Erythroblast (primary cell): ENCODE measurements around the gene GEMIN5.

Experiments used
- DNase-seq, 2 experiments: peaks; one replicate each; lab custom pipeline; 2025; lab: John Stamatoyannopoulos, UW
- GATA1 ChIP-seq: IDR thresholded peaks from 2 replicates; pipeline ENCODE4 v1.6.1; 2011; ENCODE audit warnings: low read depth, mild to moderate bottlenecking, control low read depth, low read length, moderate library complexity
- POLR2A ChIP-seq: IDR thresholded peaks from 2 replicates; pipeline ENCODE4 v1.6.1; 2011; ENCODE audit warnings: mild to moderate bottlenecking, low read length

Gene GEMIN5

DNA sequence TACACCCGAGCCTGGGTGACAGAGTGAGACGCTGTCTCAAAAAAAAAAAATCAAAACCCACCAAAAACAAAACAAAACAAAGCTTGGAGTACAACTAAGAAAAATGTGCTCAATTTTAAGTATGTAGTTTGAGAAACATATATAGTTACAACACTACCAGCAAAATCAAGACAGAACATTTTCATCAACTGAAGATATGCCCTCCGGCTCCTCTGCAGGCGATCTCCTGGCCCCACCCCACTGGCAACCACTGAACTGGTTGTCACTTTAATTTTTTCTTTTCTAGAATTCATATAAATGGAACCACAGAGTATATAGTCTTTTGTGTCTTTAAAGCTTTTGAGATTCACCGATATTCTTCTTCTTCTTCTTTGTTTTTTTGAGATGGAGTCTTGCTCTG is 44.6 kb downstream of the GEMIN5 start:
- DNase-seq = no peak
- no peak for TF ChIP-seq POLR2A
- TF ChIP-seq GATA1 = no peak

DNA sequence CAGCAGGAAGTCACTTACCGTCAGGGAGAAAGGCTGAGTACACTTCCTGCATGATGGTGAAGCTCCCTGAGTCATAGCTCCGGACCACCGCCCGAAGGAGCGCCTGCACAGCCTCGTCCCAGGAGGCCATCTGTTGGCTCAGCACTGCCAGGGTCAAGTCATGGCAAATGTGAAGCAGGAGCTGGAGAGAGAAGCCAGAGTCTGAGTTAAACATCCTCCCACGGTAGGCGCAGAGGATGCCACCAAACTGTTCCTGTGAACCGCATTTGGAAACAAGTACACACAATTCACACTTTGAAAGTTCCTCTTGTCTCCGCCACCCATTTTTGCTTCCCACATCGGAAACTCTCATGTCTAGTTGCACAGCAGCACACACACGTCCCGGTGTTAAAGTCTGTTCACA is 45.6 kb downstream of the GEMIN5 start:
- TF ChIP-seq POLR2A (no peak), GATA1 (no peak)
- no peak for DNase-seq

DNA sequence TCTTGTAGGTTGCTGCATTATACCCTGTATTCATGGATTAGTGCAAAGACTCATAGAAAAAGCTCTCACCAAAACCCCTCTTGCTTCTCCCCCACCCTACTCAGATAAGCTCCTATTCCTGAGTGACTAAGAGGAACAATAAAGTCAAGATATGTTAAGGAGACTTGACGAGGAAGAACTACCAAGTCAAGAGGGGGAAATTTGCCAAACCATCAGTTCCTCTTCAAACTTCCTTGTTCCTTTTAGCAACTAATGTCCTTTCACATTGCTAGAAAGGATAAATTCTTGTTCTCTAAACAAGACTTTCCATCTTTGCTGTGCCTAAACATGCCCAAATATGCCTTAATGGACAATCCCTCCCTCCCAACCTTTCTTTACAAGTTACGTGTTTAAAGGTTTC is 52.6 kb downstream of the GEMIN5 start:
- DNase-seq = no peak
- TF ChIP-seq POLR2A (no peak), GATA1 (no peak)

DNA sequence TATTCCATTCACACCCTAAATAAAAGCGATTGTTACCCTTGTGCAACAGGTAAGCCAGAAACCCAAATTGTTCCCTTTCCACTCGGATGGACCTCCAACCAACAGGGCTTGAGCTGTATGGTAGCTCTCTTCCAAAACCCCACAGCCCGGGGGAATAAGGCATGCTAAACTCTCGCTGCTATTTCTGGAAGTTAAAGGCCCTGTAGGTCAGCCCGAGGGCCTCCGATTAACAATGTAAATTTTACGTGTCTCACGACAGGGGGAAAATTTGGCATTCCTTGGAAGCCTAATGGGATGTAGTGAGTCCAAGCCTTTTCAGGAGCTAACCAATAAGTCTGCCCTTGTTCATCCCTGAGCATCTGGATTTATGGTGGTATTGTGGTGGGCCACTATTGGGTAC is 53.6 kb downstream of the GEMIN5 start:
- TF ChIP-seq GATA1 = no peak
- no peak for TF ChIP-seq POLR2A
- DNase-seq = no peak

DNA sequence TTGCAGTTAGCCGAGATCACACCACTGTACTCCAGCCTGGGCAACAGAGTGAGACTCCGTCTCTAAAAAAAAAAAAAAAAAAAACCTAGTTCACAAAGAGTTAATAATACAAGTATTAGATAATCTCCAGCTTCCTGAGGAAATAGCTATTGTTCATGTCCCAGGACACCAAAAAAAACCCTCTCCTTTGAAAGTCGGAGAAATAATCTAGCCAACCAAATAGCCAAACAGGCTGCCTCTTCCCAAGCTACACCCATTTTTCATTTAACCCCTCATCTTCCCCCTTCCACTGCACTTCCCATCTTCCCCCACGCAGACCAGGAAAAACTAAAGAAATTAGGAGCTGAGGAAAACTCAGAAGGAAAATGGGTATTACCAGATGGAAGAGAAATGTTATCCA is 56.0 kb downstream of the GEMIN5 start:
- DNase-seq = no peak
- no peak for TF ChIP-seq GATA1
- TF ChIP-seq POLR2A = no peak

DNA sequence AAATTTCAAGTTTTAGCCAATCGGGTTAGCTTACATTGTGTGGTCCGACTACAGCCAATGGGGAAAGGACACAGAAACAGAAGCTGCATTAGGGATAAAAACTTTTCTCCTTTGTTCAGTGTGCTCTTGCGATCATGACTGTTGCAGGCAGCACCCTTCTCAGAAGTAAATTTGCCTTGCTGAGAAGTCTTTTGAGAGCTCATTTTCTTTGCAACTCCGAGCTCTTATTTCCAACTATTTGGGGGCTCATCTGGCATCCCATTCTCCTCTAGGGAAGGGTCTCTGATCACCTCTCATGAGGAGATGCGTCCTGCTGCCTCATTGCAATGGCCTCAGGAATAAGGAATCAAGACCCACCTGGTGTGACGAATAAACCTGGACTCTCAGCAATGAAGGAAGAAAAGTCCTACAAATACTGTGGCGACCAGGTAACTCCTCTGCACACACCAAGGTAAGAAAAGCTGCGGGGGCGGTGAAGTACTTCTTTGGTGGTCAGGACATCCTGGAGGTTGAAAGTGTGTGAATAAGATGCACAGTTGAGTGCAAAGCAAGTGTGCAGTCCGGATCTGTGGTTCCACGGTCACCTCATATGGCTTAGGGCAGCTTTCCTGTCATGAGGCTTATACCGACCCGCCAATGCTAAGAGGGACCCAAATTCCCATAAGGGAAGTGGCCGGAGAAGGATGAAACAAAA is 59.2 kb downstream of the GEMIN5 start:
- peak in 1 of 2 experiments; percentile 36 for DNase-seq
- TF ChIP-seq POLR2A (no peak), GATA1 (no peak)

DNA sequence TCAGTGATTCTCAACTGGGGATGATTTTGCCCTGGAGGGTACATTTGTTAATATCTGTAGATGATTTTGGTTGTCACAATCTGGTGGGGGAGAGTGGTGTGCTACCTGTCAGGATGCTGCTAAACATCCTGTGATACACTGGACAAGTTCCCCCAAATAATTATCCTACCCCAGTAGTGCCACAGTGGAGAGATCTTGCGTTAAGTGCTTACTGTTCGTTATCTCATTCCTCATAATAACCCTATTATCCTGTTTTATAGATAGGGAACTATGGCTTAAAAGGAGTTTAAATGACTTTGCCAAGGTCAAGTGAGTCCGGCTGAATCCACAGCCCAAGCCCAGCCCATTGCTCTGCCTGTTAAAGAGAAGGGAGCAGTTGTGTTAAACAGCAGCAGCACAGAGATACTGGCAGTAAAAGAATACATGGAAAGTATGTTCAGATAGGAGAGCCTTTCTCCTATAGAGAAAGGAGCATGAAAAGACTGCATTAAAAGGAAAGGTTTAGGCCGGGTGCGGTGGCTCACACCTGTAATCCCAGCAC is 64.2 kb downstream of the GEMIN5 start:
- no peak for DNase-seq
- TF ChIP-seq POLR2A = no peak
- no peak for TF ChIP-seq GATA1

DNA sequence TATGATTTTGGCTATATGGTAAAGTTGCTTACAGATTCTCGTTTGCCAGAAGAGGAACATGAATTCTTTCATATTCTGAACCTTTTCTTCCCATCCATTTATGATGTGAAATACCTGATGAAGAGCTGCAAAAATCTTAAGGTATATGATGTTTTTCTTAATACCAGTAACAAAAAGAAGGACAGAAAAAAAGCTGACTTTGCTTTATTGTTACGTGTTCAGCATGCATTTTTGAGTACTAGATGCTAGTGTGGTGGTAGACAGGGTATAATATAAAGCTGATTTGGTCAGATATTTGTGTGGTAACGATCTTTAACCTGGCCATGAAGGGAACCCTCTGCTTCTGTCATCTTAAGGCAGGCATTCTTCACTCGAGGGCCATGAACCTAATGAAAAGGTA is 66.3 kb downstream of the GEMIN5 start:
- TF ChIP-seq POLR2A = no peak
- TF ChIP-seq GATA1 = no peak
- no peak for DNase-seq

DNA sequence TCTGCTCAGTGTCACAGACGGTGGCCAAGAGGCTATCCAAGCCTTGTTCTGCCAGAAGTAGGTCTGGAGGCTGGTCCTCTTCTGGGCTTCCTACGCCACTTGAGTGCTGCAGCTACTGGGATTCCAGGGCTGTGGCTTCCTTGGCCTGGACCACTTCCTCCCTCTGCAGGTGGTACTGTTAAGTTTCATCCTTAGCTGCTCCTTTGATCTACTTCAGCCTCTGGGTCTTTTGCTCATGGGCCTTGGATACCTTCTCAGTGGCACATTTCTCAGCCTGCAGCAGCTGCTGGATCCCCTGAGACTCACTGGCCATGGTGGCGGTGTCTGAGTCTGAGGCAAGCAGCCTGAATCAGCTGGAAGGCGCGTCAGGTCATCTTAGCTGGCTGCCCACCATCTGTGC is 69.3 kb downstream of the GEMIN5 start:
- peak; percentile 29 to 50 for DNase-seq
- TF ChIP-seq GATA1 (no peak), POLR2A (no peak)

DNA sequence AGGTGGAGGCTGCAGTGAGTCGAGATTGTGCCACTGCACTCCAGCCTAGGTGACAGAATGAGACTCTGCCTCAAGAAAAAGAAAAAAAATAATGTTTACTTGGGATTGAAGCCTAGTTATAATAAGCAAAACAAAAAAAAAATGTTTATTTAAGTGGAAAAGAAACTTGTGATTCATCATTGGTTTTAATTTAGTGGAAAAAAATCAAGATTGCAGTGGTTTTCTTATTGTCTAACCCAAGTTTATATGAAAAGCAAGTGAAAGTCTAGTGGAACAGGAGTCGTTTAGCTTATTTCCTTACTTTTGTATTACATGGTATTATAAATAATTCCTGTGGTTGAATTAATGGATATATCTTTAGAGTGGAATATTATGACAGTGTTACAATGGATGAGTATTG is 71.2 kb downstream of the GEMIN5 start:
- no peak for TF ChIP-seq GATA1
- no peak for TF ChIP-seq POLR2A
- DNase-seq = no peak

DNA sequence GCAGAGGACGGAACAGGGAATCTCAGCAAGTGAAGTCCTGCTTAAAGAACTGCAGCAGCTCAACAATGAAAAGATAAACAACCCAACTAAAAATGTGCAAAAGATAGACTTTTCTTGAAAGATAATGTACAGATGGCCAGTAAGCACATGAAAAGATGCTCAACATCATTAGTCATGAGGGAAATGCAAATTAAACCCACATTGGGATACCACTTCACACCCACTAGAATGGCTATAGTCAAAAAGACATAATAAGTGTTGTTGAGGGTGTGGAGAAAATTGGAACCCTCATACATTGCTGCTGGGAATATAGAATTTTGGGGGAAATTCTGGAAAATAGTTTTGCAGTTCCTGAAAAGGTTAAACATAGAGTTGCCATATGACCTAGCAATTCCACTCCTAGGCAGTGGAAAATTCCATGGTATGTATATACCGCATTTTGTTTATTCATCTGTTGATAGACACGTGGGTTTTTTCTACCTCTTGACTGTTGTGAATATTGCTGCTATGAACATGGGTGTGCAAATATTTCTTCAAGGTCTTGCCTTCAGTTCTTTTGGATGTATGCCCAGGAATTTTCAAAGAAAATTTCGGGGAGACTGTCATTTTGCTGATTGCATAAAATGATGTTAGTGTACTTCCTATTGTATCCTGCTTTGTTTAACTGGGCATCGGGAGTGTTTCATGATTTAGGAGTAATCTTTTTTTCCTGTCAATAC is 72.4 kb downstream of the GEMIN5 start:
- TF ChIP-seq POLR2A = no peak
- DNase-seq = no peak

DNA sequence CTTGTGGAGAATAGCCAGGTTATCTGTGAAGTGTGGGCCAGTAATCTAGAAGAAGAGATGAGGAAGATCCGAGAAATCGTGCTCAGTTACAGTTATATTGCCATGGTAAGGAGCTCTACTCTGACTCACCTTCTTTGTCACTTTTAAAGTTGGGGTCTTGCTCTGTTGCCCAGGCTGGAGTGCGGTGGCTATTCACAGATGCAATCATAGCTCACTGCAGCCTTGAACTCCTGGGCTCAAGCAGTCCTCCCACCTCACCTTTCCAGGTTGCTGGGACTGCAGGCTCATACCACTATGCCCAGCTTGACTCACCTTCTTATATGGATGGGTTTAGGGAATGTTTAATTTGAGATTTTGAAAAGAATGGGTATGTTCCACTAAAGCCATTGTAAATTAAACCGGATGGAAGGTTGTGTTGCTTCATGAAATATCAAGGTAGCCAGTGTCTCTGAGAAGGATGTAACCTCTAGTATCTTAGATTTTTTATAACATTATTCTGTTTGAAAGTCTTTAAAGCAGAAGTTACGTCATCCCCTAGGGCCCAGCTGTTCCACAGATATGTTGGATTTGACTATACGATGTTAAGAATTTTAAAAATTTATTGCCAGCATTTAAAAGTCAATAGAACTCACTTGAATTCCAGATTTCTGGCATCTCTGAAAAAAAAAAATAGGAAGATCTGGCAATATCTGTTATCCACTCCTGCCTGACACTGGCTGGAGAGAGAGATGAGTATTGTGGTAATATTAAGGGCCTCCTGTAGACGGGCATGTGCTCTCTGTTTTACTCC is 74.5 kb downstream of the GEMIN5 start:
- DNase-seq = no peak
- no peak for TF ChIP-seq POLR2A
- no peak for TF ChIP-seq GATA1

DNA sequence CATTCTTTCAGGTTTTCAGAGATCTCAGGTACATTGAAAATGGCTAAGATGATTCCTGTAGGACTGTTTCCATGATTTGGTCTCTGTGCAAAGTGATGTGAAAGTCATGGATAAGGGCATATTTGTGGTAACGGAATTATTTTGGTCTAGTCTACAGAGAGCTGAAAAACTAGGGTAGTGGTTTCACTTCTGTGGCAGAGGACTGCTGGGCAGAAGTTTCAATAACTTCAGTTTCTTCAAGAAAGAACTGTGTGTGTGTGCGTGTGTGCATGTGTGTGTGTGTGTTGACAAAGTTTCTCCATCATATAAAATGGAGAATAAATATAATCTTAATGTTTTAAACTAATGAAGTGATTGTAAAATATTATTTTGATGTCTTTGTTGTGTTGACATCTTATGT is 75.2 kb downstream of the GEMIN5 start:
- TF ChIP-seq GATA1 (no peak), POLR2A (no peak)
- DNase-seq = no peak

DNA sequence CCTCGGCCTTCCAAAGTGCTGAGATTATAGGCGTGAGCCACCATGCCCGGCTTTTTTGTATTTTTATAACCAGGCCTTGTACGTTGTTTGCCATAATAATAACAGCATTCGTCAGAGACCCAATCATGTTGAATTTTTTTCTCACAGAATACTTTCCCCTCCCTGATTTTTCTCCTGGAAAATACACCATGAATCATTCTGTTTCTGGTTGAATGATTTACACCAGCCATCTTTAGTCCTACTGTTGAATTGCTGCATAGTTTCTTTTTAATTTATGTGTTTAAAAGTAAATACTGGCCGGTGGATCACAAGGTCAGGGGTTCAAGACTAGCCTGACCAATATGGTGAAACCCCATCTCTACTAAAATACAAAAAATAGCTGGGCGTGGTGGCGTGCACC is 76.1 kb downstream of the GEMIN5 start:
- TF ChIP-seq GATA1 = no peak
- TF ChIP-seq POLR2A = no peak
- DNase-seq = no peak

DNA sequence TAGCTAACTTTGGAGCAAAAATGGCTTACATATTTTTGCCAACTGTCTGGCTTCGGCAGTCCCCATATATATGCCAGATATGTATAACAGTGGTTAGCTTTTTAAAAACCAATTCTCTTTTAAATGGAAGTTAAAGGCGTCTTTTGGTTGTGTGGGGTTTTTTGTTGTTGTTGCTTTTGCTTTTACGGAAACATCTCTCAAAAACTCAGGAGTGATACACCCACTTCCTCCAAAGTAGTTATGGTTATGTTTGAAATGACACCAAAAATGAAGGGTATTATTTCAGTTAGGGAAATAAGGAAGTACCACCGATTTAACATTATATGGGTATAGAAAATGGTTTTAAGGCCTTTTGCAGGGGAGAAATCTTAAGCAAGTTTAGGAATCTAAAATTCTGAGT is 77.2 kb downstream of the GEMIN5 start:
- TF ChIP-seq POLR2A (no peak), GATA1 (no peak)
- no peak for DNase-seq
